H1 (cell line): Measurements from ENCODE around the gene MATR3. TPM values are rescaled to one million over a fixed set of nuclear protein-coding genes. Genes with fewer than 3 reads are reported as not detected.

Experiments used
- CTCF ChIA-PET: fragments of 300-600 bp; sonication (Branson Sonifier 250); formaldehyde crosslinking; loops from one replicate; lab custom pipeline; 2021; ENCODE audit not compliant: partially characterized antibody; lab: Charles Lee
- POLR2A ChIA-PET: fragments of 300-600 bp; sonication (Branson Sonifier 250); formaldehyde crosslinking; loops from one replicate; lab custom pipeline; 2021; ENCODE audit warnings: inconsistent platforms; ENCODE audit not compliant: partially characterized antibody; lab: Charles Lee
- DNase-seq, 2 experiments: peaks; one replicate each; pipeline versions ENCODE4 v3.0.0 to v3.0.0-alpha.2; 2010 to 2022; ENCODE audit warnings: low spot score in 2 of 2, low read depth in 1 of 2, mixed read lengths in 1 of 2
- FAIRE-seq: peaks from 2 replicates; lab custom pipeline; 2011; peaks lifted over from hg19 to GRCh38; lab: Jason Lieb, UNC
- H2AFZ ChIP-seq: 2 replicates; pipeline ENCODE4 v1.8.1; 2012; ENCODE audit warnings: low read length, inconsistent platforms
- H2AK5ac ChIP-seq: 2 replicates; pipeline ENCODE4 v1.6.1; 2013; ENCODE audit warnings: low read depth, low read length
- H2BK120ac ChIP-seq: replicated peaks from 2 replicates; pipeline ENCODE3; 2013; ENCODE audit warnings: low read depth, low read length, inconsistent platforms
- H2BK12ac ChIP-seq: 2 replicates; pipeline ENCODE4 v1.6.1; 2013; ENCODE audit warnings: low read depth, low read length
- H2BK15ac ChIP-seq: 2 replicates; pipeline ENCODE4 v1.6.1; 2013; ENCODE audit warnings: low read length
- H2BK20ac ChIP-seq: 2 replicates; pipeline ENCODE4 v1.6.1; 2013; ENCODE audit warnings: low read length
- H2BK5ac ChIP-seq: 2 replicates; pipeline ENCODE4 v1.6.1; 2013; ENCODE audit warnings: low read depth, low read length
- H3K14ac ChIP-seq: 2 replicates; pipeline ENCODE4 v1.6.1; 2013; ENCODE audit warnings: inconsistent platforms; ENCODE audit not compliant: insufficient read length
- H3K18ac ChIP-seq: 2 replicates; pipeline ENCODE4 v1.6.1; 2013; ENCODE audit warnings: low read length; ENCODE audit errors: extremely low read depth
- H3K23ac ChIP-seq: 2 replicates; pipeline ENCODE4 v1.6.1; 2013; ENCODE audit warnings: inconsistent platforms; ENCODE audit not compliant: insufficient read length
- H3K23me2 ChIP-seq: 2 replicates; pipeline ENCODE4 v1.6.1; 2013; ENCODE audit warnings: low read depth, low read length
- H3K27ac ChIP-seq: 2 replicates; pipeline ENCODE4 v1.6.1; 2011; ENCODE audit warnings: low read depth, low read length, inconsistent platforms
- H3K27me3 ChIP-seq, 4 experiments: replicated peaks in 1 of 4; 1 replicate in 1 of 4; 2 replicates in 3 of 4; pipeline versions ENCODE4 v1.6.1 to v1.8.1; 2011 to 2013; ENCODE audit warnings: low read length in 3 of 4, mild to moderate bottlenecking in 3 of 4, inconsistent platforms in 2 of 4, mixed read lengths in 2 of 4, moderate library complexity in 1 of 4; ENCODE audit not compliant: control insufficient read depth in 3 of 4, insufficient read depth in 3 of 4; ENCODE audit errors: extremely low read depth in 1 of 4
- H3K36me3 ChIP-seq, 4 experiments: 2 replicates each; pipeline versions ENCODE4 v1.6.1 to v1.8.1; 2011 to 2013; ENCODE audit warnings: mild to moderate bottlenecking in 4 of 4, low read length in 3 of 4, moderate library complexity in 2 of 4, control low read depth in 1 of 4, inconsistent platforms in 1 of 4; ENCODE audit not compliant: insufficient read depth in 4 of 4, control insufficient read depth in 2 of 4
- H3K4ac ChIP-seq: replicated peaks from 2 replicates; pipeline ENCODE3; 2013; ENCODE audit warnings: low read length, low read depth, mixed read lengths, inconsistent platforms; ENCODE audit not compliant: insufficient read length
- H3K4me1 ChIP-seq, 4 experiments: replicated peaks in 1 of 4; 1 replicate in 1 of 4; 2 replicates in 3 of 4; pipeline versions ENCODE4 v1.6.1 to v1.8.1; 2011 to 2013; ENCODE audit warnings: low read length in 3 of 4, inconsistent platforms in 2 of 4, mixed read lengths in 1 of 4; ENCODE audit not compliant: insufficient read depth in 4 of 4, control insufficient read depth in 3 of 4
- H3K4me2 ChIP-seq, 2 experiments: 2 replicates each; pipeline versions ENCODE4 v1.6.1 to v1.8.1; 2011 to 2013; ENCODE audit warnings: low read depth in 2 of 2, low read length in 2 of 2, control low read depth in 1 of 2, inconsistent platforms in 1 of 2, mild to moderate bottlenecking in 1 of 2; ENCODE audit not compliant: insufficient read depth in 1 of 2
- H3K4me3 ChIP-seq, 4 experiments: fragments of 200-600, 300-600 bp in 1 of 4; sonication (generic), shearing (Covaris generic), sonication (Bioruptor Twin) in 1 of 4; 2 replicates each; pipeline versions ENCODE4 v1.5.1 to v1.8.1; 2011 to 2016; ENCODE audit warnings: low read length in 4 of 4, low read depth in 3 of 4, control low read depth in 2 of 4, inconsistent platforms in 2 of 4, mild to moderate bottlenecking in 2 of 4, mixed read lengths in 1 of 4, moderate library complexity in 1 of 4; ENCODE audit not compliant: insufficient read depth in 2 of 4; ENCODE audit errors: extremely low read depth in 1 of 4
- H3K56ac ChIP-seq: replicated peaks from 2 replicates; pipeline ENCODE3; 2013; ENCODE audit warnings: low read depth, mild to moderate bottlenecking, mixed read lengths, low read length, inconsistent platforms; ENCODE audit not compliant: insufficient read length
- H3K79me1 ChIP-seq: 2 replicates; pipeline ENCODE4 v1.6.1; 2013; ENCODE audit warnings: low read depth, low read length, control low read depth
- H3K79me2 ChIP-seq, 2 experiments: 2 replicates each; pipeline versions ENCODE4 v1.6.1 to v1.8.1; 2012 to 2013; ENCODE audit warnings: low read length in 2 of 2, mild to moderate bottlenecking in 2 of 2, inconsistent platforms in 1 of 2; ENCODE audit not compliant: insufficient read depth in 2 of 2, control insufficient read depth in 1 of 2
- H3K9ac ChIP-seq, 4 experiments: replicated peaks in 1 of 4; 1 replicate in 1 of 4; 2 replicates in 3 of 4; pipeline versions ENCODE4 v1.6.1 to v1.8.1; 2011 to 2013; ENCODE audit warnings: low read depth in 3 of 4, low read length in 3 of 4, control low read depth in 2 of 4, mild to moderate bottlenecking in 2 of 4, moderate library complexity in 2 of 4, inconsistent platforms in 1 of 4; ENCODE audit errors: extremely low read depth in 1 of 4
- H3K9me3 ChIP-seq, 2 experiments: 2 replicates each; pipeline versions ENCODE4 v1.6.1 to v1.8.1; 2012 to 2013; ENCODE audit warnings: mild to moderate bottlenecking in 2 of 2, moderate library complexity in 2 of 2, control low read depth in 1 of 2, inconsistent platforms in 1 of 2, low read depth in 1 of 2, low read length in 1 of 2, mixed read lengths in 1 of 2; ENCODE audit not compliant: insufficient read depth in 2 of 2
- H4K20me1 ChIP-seq, 2 experiments: replicated peaks in 1 of 2; 2 replicates each; pipeline versions ENCODE3 to v1.8.1; 2011 to 2013; ENCODE audit warnings: inconsistent platforms in 2 of 2, low read length in 2 of 2, mild to moderate bottlenecking in 1 of 2; ENCODE audit not compliant: insufficient read depth in 2 of 2, control insufficient read depth in 1 of 2
- H4K5ac ChIP-seq: 2 replicates; pipeline ENCODE4 v1.6.1; 2013; ENCODE audit warnings: low read length, low read depth, mixed read lengths, inconsistent platforms; ENCODE audit not compliant: insufficient read length
- H4K8ac ChIP-seq: 2 replicates; pipeline ENCODE4 v1.8.0; 2013; ENCODE audit warnings: mild to moderate bottlenecking, moderate library complexity, low read length, inconsistent platforms; ENCODE audit not compliant: insufficient read depth; ENCODE audit errors: extremely low read depth
- H4K91ac ChIP-seq: replicated peaks from 2 replicates; pipeline ENCODE3; 2013; ENCODE audit warnings: low read length, mixed read lengths, inconsistent platforms; ENCODE audit not compliant: insufficient read length
- BRCA1 ChIP-seq: IDR thresholded peaks from 2 replicates; pipeline ENCODE4 v1.6.1; 2012; ENCODE audit warnings: low read depth, low read length, improper control_type of control experiment
- CBX5 ChIP-seq: fragments of 300-800, 300-1000 bp; sonication (generic); IDR thresholded peaks from 2 replicates; pipeline ENCODE4 v1.7.1; 2016; ENCODE audit warnings: antibody characterized with exemption, low read length, low read depth
- CHD2 ChIP-seq: IDR thresholded peaks from 2 replicates; pipeline ENCODE4 v1.6.1; 2012; ENCODE audit warnings: low read length, improper control_type of control experiment
- CTCF ChIP-seq, 3 experiments: IDR thresholded peaks; 1 replicate in 2 of 3; 2 replicates in 1 of 3; pipeline versions ENCODE4 v1.5.1 to v1.6.1; 2011; ENCODE audit warnings: low read length in 3 of 3, mild to moderate bottlenecking in 3 of 3, inconsistent platforms in 2 of 3, low read depth in 1 of 3, moderate library complexity in 1 of 3; ENCODE audit not compliant: insufficient read depth in 1 of 3; ENCODE audit errors: control extremely low read depth in 1 of 3
- GTF2F1 ChIP-seq: IDR thresholded peaks from 2 replicates; pipeline ENCODE4 v1.6.1; 2012; ENCODE audit warnings: low read depth, low read length, improper control_type of control experiment, borderline replicate concordance
- HDAC6 ChIP-seq: IDR thresholded peaks from one replicate; pipeline ENCODE4 v1.7.1; 2012; ENCODE audit warnings: low read depth, mild to moderate bottlenecking, inconsistent platforms, low read length, moderate library complexity
- RFX5 ChIP-seq: IDR thresholded peaks from 2 replicates; pipeline ENCODE4 v1.6.1; 2011; ENCODE audit warnings: low read depth, low read length, improper control_type of control experiment, borderline replicate concordance
- RNF2 ChIP-seq: fragments of 200-900, 300-1000 bp; sonication (generic); IDR thresholded peaks from 2 replicates; pipeline ENCODE4 v1.7.1; 2016; ENCODE audit warnings: borderline replicate concordance, low read depth, mild to moderate bottlenecking, antibody characterized with exemption, low read length; ENCODE audit not compliant: poor library complexity, severe bottlenecking; ENCODE audit errors: missing control alignments
- SP1 ChIP-seq: IDR thresholded peaks from 2 replicates; pipeline ENCODE4 v1.6.1; 2011; ENCODE audit warnings: low read depth, low read length
- SP2 ChIP-seq: IDR thresholded peaks from 2 replicates; pipeline ENCODE4 v1.6.1; 2012; ENCODE audit warnings: mild to moderate bottlenecking, low read length, inconsistent platforms
- SP4 ChIP-seq: IDR thresholded peaks from 2 replicates; pipeline ENCODE4 v1.6.1; 2012; ENCODE audit warnings: low read length, inconsistent platforms
- SUZ12 ChIP-seq: fragments of 200-600 bp; sonication (generic); IDR thresholded peaks from 2 replicates; pipeline ENCODE4 v1.6.1; 2012; ENCODE audit warnings: mild to moderate bottlenecking, inconsistent platforms, low read length, moderate library complexity, mixed read lengths
- WGBS, 2 experiments: shearing (Covaris generic) in 1 of 2; methylation state at CpG; one replicate each; pipeline versions ENCODE4 v1.1.6 to v1.1.7; 2013 to 2015; ENCODE audit warnings: low lambda C conversion rate in 2 of 2, mixed read lengths in 2 of 2, inconsistent platforms in 1 of 2, low coverage in 1 of 2, missing lambda C conversion rate in 1 of 2; ENCODE audit not compliant: insufficient replicate concordance in 2 of 2, insufficient coverage in 1 of 2, insufficient read length in 1 of 2; ENCODE audit errors: extremely low coverage in 1 of 2, missing lambda C conversion rate in 1 of 2; 5-methylcytosine and 5-hydroxymethylcytosine counted together
- polyA plus RNA-seq, 7 experiments: library from polyadenylated mRNA; depleted of rRNA in 3 of 7; stranded (reverse) in 5 of 7; unstranded in 2 of 7; fragments of >200 nt in 5 of 7; fragments of 200-250 nt in 2 of 7; gene quantifications; 1 replicate in 5 of 7; 2 replicates in 1 of 7; 4 replicates in 1 of 7; pipeline versions ENCODE4 v1.2.1 to v1.2.3, GENCODE V29; 2011 to 2013; ENCODE audit warnings: missing spikeins in 2 of 7, mixed read lengths in 2 of 7
- total RNA-seq: library from RNA; stranded (reverse); fragmentation: NEBNext Ultra II Directional; extraction: Animal tissue kit (Norgen Biotek cat#: 25700); gene quantifications from 2 replicates; pipeline ENCODE4 v1.2.1, GENCODE V29; 2021

The MATR3 gene
- total and polyA plus RNA-seq, 2 of the 8 experiments (the other 6 are each of a cell fraction or from before 2014, with no cell fraction given): 116 to 389 TPM

GRCh38 chr5:139291051-139291450 is 2.5 kb upstream of the MATR3 start:
- no peak overlapping the region for H2AFZ ChIP-seq
- no peak overlapping the region for H2BK20ac ChIP-seq
- no peak overlapping the region for H3K14ac ChIP-seq
- H3K27ac ChIP-seq: no peak overlapping the region
- H2AK5ac ChIP-seq: no peak overlapping the region
- FAIRE-seq (no peak), DNase-seq (no peak)
- ChIA-PET POLR2A (interaction anchor here (1.4 to 51.1 kb wide), 4 partner anchors 2 to 51 kb away, joined by 3 to 1766 read pairs (median 938); partner anchors contain the start of genes MATR3 and PAIP2), CTCF (interaction anchor here (0.7 kb wide), 1 partner anchor 15 kb away, joined by 3 read pairs; no protein-coding TSS in a partner anchor)
- no peaks in the 10 kb centered on the region for H3K27me3 ChIP-seq
- H4K91ac ChIP-seq: no peak overlapping the region
- peaks cover 0 to 3% (median 1%) of the 10 kb centered on the region in 4 experiments; a peak in 2 of 7 replicates for H3K4me1 ChIP-seq
- no peak overlapping the region for H3K4ac ChIP-seq
- H2BK120ac ChIP-seq: no peak overlapping the region
- no peaks in the 10 kb centered on the region for H3K79me1 ChIP-seq
- no peak overlapping the region for H3K4me2 ChIP-seq
- peaks cover 2% of the 10 kb centered on the region; the same call in 1 of the 2 replicates for H3K23me2 ChIP-seq
- H2BK5ac ChIP-seq: no peak overlapping the region
- WGBS, 2 experiments: 91% methylated on average over 2 of the region's 2 CpGs; no CpG with 5 or more reads in 1 of the 2 experiments
- H2BK15ac ChIP-seq: no peak overlapping the region
- no peak overlapping the region for H3K4me3 ChIP-seq
- H4K20me1 ChIP-seq: peaks cover 4 to 8% of the 10 kb centered on the region in 2 experiments
- peaks cover 0 to 4% (median 0%) of the 10 kb centered on the region in 4 experiments; a peak in 1 of 8 replicates for H3K36me3 ChIP-seq
- H3K9me3 ChIP-seq: no peaks in the 10 kb centered on the region
- no peak overlapping the region for H3K9ac ChIP-seq
- H4K5ac ChIP-seq: no peak overlapping the region
- no peak overlapping the region; the same call in 1 of the 2 replicates for H4K8ac ChIP-seq
- no peak overlapping the region for H2BK12ac ChIP-seq
- H3K18ac ChIP-seq: no peak overlapping the region
- H3K23ac ChIP-seq: no peak overlapping the region
- peaks cover 21 to 25% of the 10 kb centered on the region in 2 experiments for H3K79me2 ChIP-seq
- H3K56ac ChIP-seq: no peak overlapping the region
- TF ChIP-seq HDAC6 (no peak), CTCF (IDR thresholded peaks at IDR 0.05; ENCODE audit: control extremely low read depth in 1 of 3, insufficient read depth in 1 of 3, low read depth in 1 of 3, low read length in 3 of 3) (no peak), SP2 (no peak), SP1 (no peak), BRCA1 (no peak), RNF2 (no peak), CBX5 (no peak), SUZ12 (no peak), SP4 (no peak), GTF2F1 (no peak), CHD2 (no peak), RFX5 (no peak)
